H9 (cell line): ENCODE data around the gene GPR141. TPM values are rescaled to one million over a fixed set of nuclear protein-coding genes. Genes with fewer than 3 reads are reported as not detected.

ENCODE experiments used
- DNase-seq: peaks from one replicate; pipeline ENCODE4 v3.0.0-alpha.2; 2017
- H2AFZ ChIP-seq: one replicate; pipeline ENCODE4 v1.6.1; 2013; ENCODE audit warnings: mild to moderate bottlenecking, low read length, control low read depth, moderate library complexity
- H2AK5ac ChIP-seq: 2 replicates; pipeline ENCODE4 v1.6.1; 2013; ENCODE audit warnings: low read length, control low read depth, mixed read lengths; ENCODE audit not compliant: insufficient read length
- H2BK120ac ChIP-seq: one replicate; pipeline ENCODE4 v1.6.1; 2013; ENCODE audit warnings: low read depth, mild to moderate bottlenecking, low read length, control low read depth, inconsistent platforms; ENCODE audit not compliant: poor library complexity, severe bottlenecking
- H2BK12ac ChIP-seq: 2 replicates; pipeline ENCODE4 v1.6.1; 2013; ENCODE audit warnings: low read length, control low read depth, mixed read lengths, low read depth; ENCODE audit not compliant: insufficient read length
- H2BK15ac ChIP-seq: 2 replicates; pipeline ENCODE4 v1.6.1; 2013; ENCODE audit warnings: low read depth, low read length, control low read depth
- H2BK20ac ChIP-seq: one replicate; pipeline ENCODE4 v1.6.1; 2013; ENCODE audit warnings: low read depth, mild to moderate bottlenecking, low read length, control low read depth, inconsistent platforms; ENCODE audit not compliant: poor library complexity, severe bottlenecking
- H2BK5ac ChIP-seq: 2 replicates; pipeline ENCODE4 v1.6.1; 2013; ENCODE audit warnings: low read length, control low read depth, mixed read lengths; ENCODE audit not compliant: insufficient read length
- H3K14ac ChIP-seq: 2 replicates; pipeline ENCODE4 v1.6.1; 2013; ENCODE audit warnings: low read length, control low read depth; ENCODE audit not compliant: insufficient read depth
- H3K18ac ChIP-seq: 2 replicates; pipeline ENCODE4 v1.6.1; 2013; ENCODE audit warnings: low read depth, mild to moderate bottlenecking, mixed read lengths, low read length, control low read depth; ENCODE audit not compliant: insufficient read length
- H3K23ac ChIP-seq: 2 replicates; pipeline ENCODE4 v1.6.1; 2013; ENCODE audit warnings: low read length, control low read depth, mixed read lengths, low read depth; ENCODE audit not compliant: insufficient read length
- H3K23me2 ChIP-seq: 2 replicates; pipeline ENCODE4 v1.6.1; 2013; ENCODE audit warnings: low read depth, mild to moderate bottlenecking, mixed read lengths, low read length, control low read depth; ENCODE audit not compliant: insufficient read length, poor library complexity, severe bottlenecking
- H3K27ac ChIP-seq: 2 replicates; pipeline ENCODE4 v1.5.1; 2013; ENCODE audit warnings: low read length, control low read depth, mixed read lengths, low read depth; ENCODE audit not compliant: insufficient read length
- H3K27me3 ChIP-seq: 2 replicates; pipeline ENCODE4 v1.6.1; 2013; ENCODE audit warnings: low read length, control low read depth, inconsistent platforms; ENCODE audit not compliant: insufficient read depth
- H3K4ac ChIP-seq: 2 replicates; pipeline ENCODE4 v1.6.1; 2013; ENCODE audit warnings: low read depth, mild to moderate bottlenecking, control low read depth, inconsistent platforms, low read length, moderate library complexity
- H3K4me1 ChIP-seq: 2 replicates; pipeline ENCODE4 v1.6.1; 2013; ENCODE audit warnings: low read length, control low read depth, inconsistent platforms; ENCODE audit not compliant: insufficient read depth
- H3K4me2 ChIP-seq: 2 replicates; pipeline ENCODE4 v1.6.1; 2013; ENCODE audit warnings: low read length, control low read depth, mixed read lengths; ENCODE audit not compliant: insufficient read length, insufficient read depth
- H3K56ac ChIP-seq: 2 replicates; pipeline ENCODE4 v1.6.1; 2013; ENCODE audit warnings: low read depth, mild to moderate bottlenecking, mixed read lengths, low read length, control low read depth; ENCODE audit not compliant: insufficient read length
- H3K79me1 ChIP-seq: 2 replicates; pipeline ENCODE4 v1.6.1; 2013; ENCODE audit warnings: low read depth, mild to moderate bottlenecking, moderate library complexity, low read length, control low read depth, inconsistent platforms; ENCODE audit not compliant: insufficient read depth, poor library complexity, severe bottlenecking
- H3K79me2 ChIP-seq: 2 replicates; pipeline ENCODE4 v1.6.1; 2013; ENCODE audit warnings: low read length, control low read depth, inconsistent platforms; ENCODE audit not compliant: insufficient read depth
- H3K9ac ChIP-seq: 2 replicates; pipeline ENCODE4 v1.6.1; 2013; ENCODE audit warnings: low read length, control low read depth, mixed read lengths; ENCODE audit not compliant: insufficient read length; ENCODE audit errors: extremely low read depth
- H3K9me3 ChIP-seq: one replicate; pipeline ENCODE4 v1.6.1; 2013; ENCODE audit warnings: low read depth, low read length, inconsistent platforms; ENCODE audit not compliant: control insufficient read depth
- H3T11ph ChIP-seq: one replicate; pipeline ENCODE4 v1.6.1; 2013; ENCODE audit warnings: mild to moderate bottlenecking, low read length, control low read depth, inconsistent platforms
- H4K20me1 ChIP-seq: one replicate; pipeline ENCODE4 v1.6.1; 2013; ENCODE audit not compliant: control insufficient read depth, insufficient read length, insufficient read depth
- H4K5ac ChIP-seq: 2 replicates; pipeline ENCODE4 v1.6.1; 2013; ENCODE audit warnings: low read depth, mild to moderate bottlenecking, mixed read lengths, low read length, control low read depth; ENCODE audit not compliant: insufficient read length
- H4K8ac ChIP-seq: replicated peaks from 2 replicates; pipeline ENCODE4 v1.6.1; 2013; ENCODE audit warnings: low read length, control low read depth, mixed read lengths, low read depth; ENCODE audit not compliant: insufficient read length
- H4K91ac ChIP-seq: 2 replicates; pipeline ENCODE4 v1.6.1; 2013; ENCODE audit warnings: low read depth, mild to moderate bottlenecking, moderate library complexity, mixed read lengths, low read length, control low read depth; ENCODE audit not compliant: insufficient read length
- H3K27ac Mint-ChIP-seq, 3 experiments: 2 replicates in 2 of 3; 3 replicates in 1 of 3; pipeline ENCODE4 v1.8.0; 2020 to 2021; ENCODE audit warnings: mixed read lengths in 3 of 3, mild to moderate bottlenecking in 1 of 3, moderate library complexity in 1 of 3
- H3K27me3 Mint-ChIP-seq: 2 replicates; pipeline ENCODE4 v1.8.0; 2021; ENCODE audit warnings: low read depth, mild to moderate bottlenecking, moderate library complexity, mixed read lengths
- H3K36me3 Mint-ChIP-seq, 3 experiments: 2 replicates in 2 of 3; 3 replicates in 1 of 3; pipeline ENCODE4 v1.8.0; 2020 to 2021; ENCODE audit warnings: low read depth in 3 of 3, mixed read lengths in 3 of 3; ENCODE audit not compliant: insufficient read depth in 1 of 3
- H3K4me1 Mint-ChIP-seq, 2 experiments: 2 replicates each; pipeline ENCODE4 v1.8.0; 2020; ENCODE audit warnings: mixed read lengths in 2 of 2
- H3K4me3 Mint-ChIP-seq, 2 experiments: 2 replicates in 1 of 2; 3 replicates in 1 of 2; pipeline ENCODE4 v1.8.0; 2020 to 2021; ENCODE audit warnings: mild to moderate bottlenecking in 2 of 2, mixed read lengths in 2 of 2, moderate library complexity in 1 of 2
- H3K9me3 Mint-ChIP-seq, 2 experiments: 2 replicates in 1 of 2; 3 replicates in 1 of 2; pipeline ENCODE4 v1.8.0; 2020; ENCODE audit warnings: mild to moderate bottlenecking in 2 of 2, mixed read lengths in 2 of 2, moderate library complexity in 1 of 2
- WGBS: extraction: QIAGEN DNeasy Blood & Tissue Kit; methylation state at CpG from one replicate; pipeline ENCODE4 v1.1.7; 2013; ENCODE audit warnings: missing lambda C conversion rate, low lambda C conversion rate, mixed read lengths; ENCODE audit not compliant: insufficient read length; ENCODE audit errors: extremely low coverage; 5-methylcytosine and 5-hydroxymethylcytosine counted together
- total RNA-seq: library from RNA; stranded (reverse); gene quantifications from 2 replicates; pipeline ENCODE4 v1.2.1, GENCODE V29; 2021
- TF ChIP-seq, protein P1 (sequence below): fragments of 200-600 bp; sonication (generic); conservative IDR thresholded peaks from 3 replicates; pipeline ENCODE4 v1.8.0; 2021; ENCODE audit warnings: antibody characterized with exemption, mild to moderate bottlenecking

GPR141 gene
- total RNA-seq, 1 experiment from 2014 or later = 0.50 TPM

DNA sequence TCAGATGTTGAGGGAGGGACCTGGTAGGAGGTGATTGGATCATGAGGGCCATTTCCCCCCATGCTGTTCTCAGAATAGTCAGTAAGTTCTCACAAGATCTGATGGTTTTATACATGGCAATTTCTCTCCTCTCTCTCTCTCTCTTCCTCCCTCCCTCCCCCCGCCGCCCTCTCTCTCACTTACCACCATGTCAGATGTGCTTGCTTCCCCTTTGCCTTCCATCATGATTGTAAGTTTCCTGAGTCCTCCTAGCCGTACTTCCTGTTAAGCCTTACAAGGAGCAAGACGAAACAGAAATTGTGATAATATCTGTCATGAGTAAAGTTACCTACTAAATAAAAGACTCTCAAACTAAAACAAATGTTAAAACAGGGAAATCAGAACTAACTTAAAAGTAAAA, 19.9 kb upstream of the GPR141 start:
- Histone ChIP-seq H3K9ac (no peak overlapping the region), H2BK120ac (no peak overlapping the region), H3K27ac (no peak overlapping the region), H2AFZ (no peak overlapping the region), H4K91ac (no peak overlapping the region), H3K4me2 (no peak overlapping the region), H2BK5ac (no peak overlapping the region), H4K5ac (no peak overlapping the region), H2BK12ac (no peak overlapping the region), H3K56ac (no peak overlapping the region), H3K23ac (no peak overlapping the region), H2AK5ac (no peak overlapping the region), H3K23me2 (no peaks in the 10 kb centered on the region), H2BK20ac (no peak overlapping the region), H3K27me3 (no peaks in the 10 kb centered on the region), H3K18ac (no peak overlapping the region), H3K4me1 (peaks cover 11% of the 10 kb centered on the region), H2BK15ac (no peak overlapping the region), H4K8ac (no peak overlapping the region), H3K4ac (no peak overlapping the region), H3T11ph (no peak overlapping the region), H3K79me2 (no peaks in the 10 kb centered on the region), H3K14ac (no peak overlapping the region), H3K79me1 (no peaks in the 10 kb centered on the region), H3K9me3 (no peaks in the 10 kb centered on the region), H4K20me1 (no peaks in the 10 kb centered on the region)
- TF ChIP-seq, protein P1, sequence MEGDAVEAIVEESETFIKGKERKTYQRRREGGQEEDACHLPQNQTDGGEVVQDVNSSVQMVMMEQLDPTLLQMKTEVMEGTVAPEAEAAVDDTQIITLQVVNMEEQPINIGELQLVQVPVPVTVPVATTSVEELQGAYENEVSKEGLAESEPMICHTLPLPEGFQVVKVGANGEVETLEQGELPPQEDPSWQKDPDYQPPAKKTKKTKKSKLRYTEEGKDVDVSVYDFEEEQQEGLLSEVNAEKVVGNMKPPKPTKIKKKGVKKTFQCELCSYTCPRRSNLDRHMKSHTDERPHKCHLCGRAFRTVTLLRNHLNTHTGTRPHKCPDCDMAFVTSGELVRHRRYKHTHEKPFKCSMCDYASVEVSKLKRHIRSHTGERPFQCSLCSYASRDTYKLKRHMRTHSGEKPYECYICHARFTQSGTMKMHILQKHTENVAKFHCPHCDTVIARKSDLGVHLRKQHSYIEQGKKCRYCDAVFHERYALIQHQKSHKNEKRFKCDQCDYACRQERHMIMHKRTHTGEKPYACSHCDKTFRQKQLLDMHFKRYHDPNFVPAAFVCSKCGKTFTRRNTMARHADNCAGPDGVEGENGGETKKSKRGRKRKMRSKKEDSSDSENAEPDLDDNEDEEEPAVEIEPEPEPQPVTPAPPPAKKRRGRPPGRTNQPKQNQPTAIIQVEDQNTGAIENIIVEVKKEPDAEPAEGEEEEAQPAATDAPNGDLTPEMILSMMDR = no peak
- H3K27me3 Mint-ChIP-seq = no peaks in the 10 kb centered on the region
- H3K27ac Mint-ChIP-seq = no peak overlapping the region
- no peaks in the 10 kb centered on the region for H3K9me3 Mint-ChIP-seq
- no peak overlapping the region for H3K4me3 Mint-ChIP-seq
- WGBS = no CpG with 5 or more reads among the region's 4 CpGs
- DNase-seq = no peak
- H3K4me1 Mint-ChIP-seq = peaks cover 32 to 41% of the 10 kb centered on the region in 2 experiments
- no peaks in the 10 kb centered on the region for H3K36me3 Mint-ChIP-seq
